AG08396 (cell line): ENCODE results near the gene TMPRSS11A.

Source experiments
- DNase-seq: peaks from one replicate; pipeline ENCODE4 v3.0.0; 2012; ENCODE audit warnings: low spot score, mixed read lengths

Gene TMPRSS11A

GRCh38 chr4:67871867-67872266 is 91.4 kb downstream of the TMPRSS11A start:
- DNase-seq: peak; percentile 29

- DNase-seq: no peak
Measured at GRCh38 chr4:67869580-67870190, 93.6 kb downstream of the TMPRSS11A start.

- no peak for DNase-seq
Measured at GRCh38 chr4:67861513-67861912, 101.8 kb downstream of the TMPRSS11A start.
